Measurements from ENCODE around the gene ATP5MC3.

The ATP5MC3 gene

DNA sequence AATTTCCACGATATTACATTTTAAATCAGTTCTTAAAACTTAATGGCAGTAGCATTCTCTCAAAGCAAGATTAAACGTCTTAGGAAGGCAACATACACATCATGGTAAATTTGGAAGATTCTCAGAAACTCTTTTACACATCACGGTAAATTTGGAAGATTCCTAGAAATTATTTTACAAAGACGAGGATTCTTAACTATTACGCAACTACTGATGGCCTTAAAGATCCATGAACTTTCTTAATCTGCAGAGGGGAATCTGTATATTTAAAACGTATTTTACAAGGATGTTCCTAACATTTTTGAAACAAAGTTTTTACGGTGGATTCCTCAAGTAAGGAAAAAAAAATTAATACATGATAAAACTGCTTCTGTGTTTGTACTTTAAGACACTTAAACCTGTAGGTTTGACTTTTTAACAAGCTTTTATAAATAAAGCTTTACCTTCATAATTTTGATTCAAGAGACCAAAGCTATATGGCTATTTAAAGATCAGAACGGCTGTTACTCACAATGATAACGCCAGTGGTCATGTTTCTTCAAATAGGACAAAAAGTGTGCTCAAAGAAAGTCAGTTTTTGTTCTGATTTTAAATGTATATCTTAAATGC is 15.2 kb downstream of the ATP5MC3 start:
- CTCF ChIA-PET, result interaction anchor here (1.5 to 2.2 kb wide), 3 partner anchors 9 to 12 kb away, joined by 4 to 16 read pairs (median 7); no protein-coding TSS in a partner anchor
- DNase-seq (ENCODE audit: extremely low spot score), result no peak
- POLR2A ChIA-PET, result interaction anchor here (0.8 kb wide), 1 partner anchor 34 kb away, joined by 5 read pairs; no protein-coding TSS in a partner anchor
- TF ChIP-seq, protein P1, sequence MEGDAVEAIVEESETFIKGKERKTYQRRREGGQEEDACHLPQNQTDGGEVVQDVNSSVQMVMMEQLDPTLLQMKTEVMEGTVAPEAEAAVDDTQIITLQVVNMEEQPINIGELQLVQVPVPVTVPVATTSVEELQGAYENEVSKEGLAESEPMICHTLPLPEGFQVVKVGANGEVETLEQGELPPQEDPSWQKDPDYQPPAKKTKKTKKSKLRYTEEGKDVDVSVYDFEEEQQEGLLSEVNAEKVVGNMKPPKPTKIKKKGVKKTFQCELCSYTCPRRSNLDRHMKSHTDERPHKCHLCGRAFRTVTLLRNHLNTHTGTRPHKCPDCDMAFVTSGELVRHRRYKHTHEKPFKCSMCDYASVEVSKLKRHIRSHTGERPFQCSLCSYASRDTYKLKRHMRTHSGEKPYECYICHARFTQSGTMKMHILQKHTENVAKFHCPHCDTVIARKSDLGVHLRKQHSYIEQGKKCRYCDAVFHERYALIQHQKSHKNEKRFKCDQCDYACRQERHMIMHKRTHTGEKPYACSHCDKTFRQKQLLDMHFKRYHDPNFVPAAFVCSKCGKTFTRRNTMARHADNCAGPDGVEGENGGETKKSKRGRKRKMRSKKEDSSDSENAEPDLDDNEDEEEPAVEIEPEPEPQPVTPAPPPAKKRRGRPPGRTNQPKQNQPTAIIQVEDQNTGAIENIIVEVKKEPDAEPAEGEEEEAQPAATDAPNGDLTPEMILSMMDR (IDR thresholded peaks at IDR 0.05; ENCODE audit: control extremely low read depth, extremely low read depth, low read depth, missing control alignments), result no peak

DNA sequence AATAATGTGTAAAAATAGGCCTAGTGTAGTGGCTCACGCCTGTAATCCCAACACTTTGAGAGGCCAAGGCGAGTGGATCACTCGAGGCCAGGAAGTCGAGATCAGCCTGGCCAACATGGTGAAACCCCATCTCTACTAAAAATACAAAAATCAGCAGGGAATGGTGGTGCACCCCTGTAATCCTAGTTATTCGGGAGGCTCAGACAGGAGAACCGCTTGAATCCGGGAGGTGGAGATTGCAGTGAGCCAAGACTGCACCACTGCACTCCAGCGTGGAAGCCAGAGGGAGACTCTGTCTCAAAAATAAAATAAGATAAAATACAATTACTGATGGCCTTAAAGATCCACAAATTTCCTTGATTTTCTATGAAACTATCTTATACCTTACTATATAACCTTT is 17.3 kb downstream of the ATP5MC3 start:
- DNase-seq (ENCODE audit: extremely low spot score), result no peak
- POLR2A ChIA-PET, result no interaction called here
- CTCF ChIA-PET, result no interaction called here
- TF ChIP-seq, protein P1 (IDR thresholded peaks at IDR 0.05; ENCODE audit: control extremely low read depth, extremely low read depth, low read depth, missing control alignments), result no peak

DNA sequence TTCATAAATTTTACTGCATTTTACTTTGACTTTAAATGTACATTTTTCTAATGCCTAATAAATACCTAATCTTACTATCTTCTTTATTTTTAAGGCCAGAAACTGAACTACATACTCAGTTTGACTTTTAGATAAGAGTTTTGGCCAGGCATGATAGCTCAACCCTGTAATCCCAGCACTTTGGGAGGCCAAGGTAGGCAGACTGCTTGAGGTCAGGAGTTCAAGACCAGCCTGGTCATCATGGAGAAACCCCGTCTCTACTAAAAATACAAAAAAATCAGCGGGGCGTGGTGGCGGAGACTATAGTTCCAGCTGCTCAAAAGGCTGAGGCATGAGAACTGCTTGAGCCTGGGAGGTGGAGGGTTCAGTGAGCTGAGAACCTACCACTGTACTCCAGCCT is 22.6 kb downstream of the ATP5MC3 start:
- DNase-seq (ENCODE audit: extremely low spot score), result no peak
- CTCF ChIA-PET, result interaction anchor here (0.6 to 2.2 kb wide), 4 partner anchors 9 to 23 kb away, joined by 3 to 5 read pairs (median 4); no protein-coding TSS in a partner anchor
- POLR2A ChIA-PET, result no interaction called here

DNA sequence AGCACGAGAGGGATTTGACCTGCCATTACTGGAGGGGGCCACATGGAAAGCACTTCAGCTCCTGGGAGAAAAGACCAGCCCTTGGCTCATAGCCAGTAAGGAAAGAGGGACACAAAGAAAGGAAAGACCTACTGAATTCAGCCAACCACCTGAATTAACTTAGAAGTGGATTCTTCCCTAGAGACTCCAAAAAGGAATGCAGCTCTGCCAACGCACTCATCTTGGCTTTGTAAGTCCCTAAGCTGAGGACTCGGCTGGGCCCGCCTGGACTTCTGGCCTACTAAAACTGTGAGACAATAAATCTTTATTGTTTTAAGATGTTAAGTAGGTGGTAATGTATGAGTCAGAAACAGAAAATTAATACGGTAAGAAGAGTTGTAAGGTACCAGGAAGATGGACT is 25.0 kb downstream of the ATP5MC3 start:
- DNase-seq (ENCODE audit: extremely low spot score), result no peak
- CTCF ChIA-PET, result interaction anchor here (1.4 to 1.7 kb wide), 2 partner anchors 9 to 17 kb away, joined by 4 to 7 read pairs; no protein-coding TSS in a partner anchor
- POLR2A ChIA-PET, result no interaction called here
- TF ChIP-seq, protein P1 (IDR thresholded peaks at IDR 0.05; ENCODE audit: control extremely low read depth, extremely low read depth, low read depth, missing control alignments), result no peak

More for the DNA sequence above, 22.6 kb downstream of the ATP5MC3 start:
- TF ChIP-seq, protein P1 (IDR thresholded peaks at IDR 0.05; ENCODE audit: control extremely low read depth, extremely low read depth, low read depth, missing control alignments), result no peak

DNA sequence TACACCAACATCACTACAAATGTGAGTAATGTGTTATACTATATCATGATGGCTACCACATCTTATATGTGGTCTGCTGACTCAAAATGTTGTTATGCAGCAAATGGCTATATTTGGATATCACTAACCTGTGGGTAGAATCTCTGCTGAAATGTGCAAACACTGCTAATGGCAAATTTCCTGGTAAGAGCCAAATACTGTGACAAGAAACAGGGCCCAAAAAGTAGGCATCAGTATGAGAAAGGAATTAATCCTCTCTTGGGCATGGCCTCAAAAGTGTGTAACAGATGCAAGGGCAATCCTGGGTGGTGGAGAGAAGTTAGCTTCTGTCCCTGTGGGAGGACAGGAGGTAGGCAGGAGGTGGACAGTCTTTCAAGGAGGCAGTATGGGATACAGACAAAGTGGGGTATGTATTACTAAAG is 26.8 kb downstream of the ATP5MC3 start:
- CTCF ChIA-PET, result interaction anchor here (0.8 to 1.7 kb wide), 2 partner anchors 11 to 24 kb away, joined by 4 to 7 read pairs; no protein-coding TSS in a partner anchor
- POLR2A ChIA-PET, result no interaction called here
- TF ChIP-seq, protein P1 (IDR thresholded peaks at IDR 0.05; ENCODE audit: control extremely low read depth, extremely low read depth, low read depth, missing control alignments), result no peak
- DNase-seq (ENCODE audit: extremely low spot score), result no peak

DNA sequence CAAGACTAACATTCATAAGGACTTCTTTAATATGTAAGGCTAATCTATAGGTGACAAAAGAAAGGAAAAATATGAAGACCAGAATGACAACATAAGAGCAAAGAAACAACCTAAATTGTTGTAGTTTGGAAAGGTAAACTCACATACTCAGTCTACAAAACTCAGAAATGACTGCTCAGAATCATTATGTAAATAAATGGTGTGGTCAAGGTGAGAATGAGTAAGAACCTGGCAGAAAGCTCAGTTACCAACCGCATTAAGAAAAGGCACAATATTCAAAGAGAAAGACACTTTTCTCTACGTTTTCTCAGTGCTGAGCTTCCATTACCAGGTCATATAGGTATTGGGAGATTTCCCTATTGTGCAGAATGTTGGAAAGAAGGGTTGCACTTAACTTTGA is 29.3 kb downstream of the ATP5MC3 start:
- no peak for DNase-seq (ENCODE audit: extremely low spot score)
- TF ChIP-seq, protein P1 (IDR thresholded peaks at IDR 0.05; ENCODE audit: control extremely low read depth, extremely low read depth, low read depth, missing control alignments), result no peak
- POLR2A ChIA-PET, result interaction anchor here (0.5 to 1.3 kb wide), 2 partner anchors 11 to 16 kb away, joined by 4 to 5 read pairs; partner anchors contain the start of gene ATF2
- CTCF ChIA-PET, result interaction anchor here (5.9 kb wide), 1 partner anchor 14 kb away, joined by 42 read pairs; no protein-coding TSS in a partner anchor

All from GM10248 (cell line).